ENCODE results near the gene PNKD. TPM values are rescaled to one million over a fixed set of nuclear protein-coding genes. Genes with fewer than 3 reads are reported as not detected.

Gene PNKD
- total and polyA plus RNA-seq, 2 of the 8 experiments (the other 6 are each of a cell fraction or from before 2014, with no cell fraction given) = 43.9 to 65.4 TPM

- Histone ChIP-seq H2BK20ac (ENCODE audit: low read length) (no peak overlapping the region), H3K27ac (ENCODE audit: low read depth, low read length) (no peak overlapping the region), H4K8ac (ENCODE audit: extremely low read depth, insufficient read depth, low read length) (no peak overlapping the region), H3K79me2 (ENCODE audit: control insufficient read depth in 1 of 2, insufficient read depth in 2 of 2, low read length in 2 of 2) (no peaks in the 10 kb centered on the region), H3K18ac (ENCODE audit: extremely low read depth, low read length) (no peak overlapping the region), H3K4me1 (replicated peaks in 1 of 4; ENCODE audit: control insufficient read depth in 3 of 4, insufficient read depth in 4 of 4, low read length in 3 of 4) (peaks cover 0 to 13% (median 6%) of the 10 kb centered on the region in 4 experiments; a peak in 6 of 7 replicates), H2BK120ac (replicated peaks; ENCODE audit: low read depth, low read length) (no peak overlapping the region), H3K4me3 (ENCODE audit: extremely low read depth in 1 of 4, insufficient read depth in 2 of 4, low read depth in 3 of 4, low read length in 4 of 4) (peak overlapping the region in 1 of 4 experiments; percentile 32; a peak in 1 of 8 replicates), H3K23me2 (ENCODE audit: low read depth, low read length) (no peaks in the 10 kb centered on the region), H2AK5ac (ENCODE audit: low read depth, low read length) (no peak overlapping the region), H3K79me1 (ENCODE audit: low read depth, low read length) (no peaks in the 10 kb centered on the region), H3K4ac (replicated peaks; ENCODE audit: insufficient read length, low read depth, low read length) (no peak overlapping the region), H4K91ac (replicated peaks; ENCODE audit: insufficient read length, low read length) (no peak overlapping the region), H4K20me1 (replicated peaks in 1 of 2; ENCODE audit: control insufficient read depth in 1 of 2, insufficient read depth in 2 of 2, low read length in 2 of 2) (no peaks in the 10 kb centered on the region), H3K4me2 (ENCODE audit: insufficient read depth in 1 of 2, low read depth in 2 of 2, low read length in 2 of 2) (0 out of 4 replicates have a peak overlapping the region, but pooled peaks have one; percentile 1 to 36), H3K27me3 (replicated peaks in 1 of 4; ENCODE audit: control insufficient read depth in 3 of 4, extremely low read depth in 1 of 4, insufficient read depth in 3 of 4, low read length in 3 of 4) (no peaks in the 10 kb centered on the region; a peak in 1 of 7 replicates), H3K9ac (replicated peaks in 1 of 4; ENCODE audit: extremely low read depth in 1 of 4, low read depth in 3 of 4, low read length in 3 of 4) (no peak overlapping the region), H4K5ac (ENCODE audit: insufficient read length, low read depth, low read length) (no peak overlapping the region), H3K56ac (replicated peaks; ENCODE audit: insufficient read length, low read depth, low read length) (no peak overlapping the region), H2BK15ac (ENCODE audit: low read length) (no peak overlapping the region), H2BK5ac (ENCODE audit: low read depth, low read length) (0 out of 2 replicates have a peak overlapping the region, but pooled peaks have one; percentile 68), H3K36me3 (ENCODE audit: control insufficient read depth in 2 of 4, insufficient read depth in 4 of 4, low read length in 3 of 4) (no peaks in the 10 kb centered on the region), H3K23ac (ENCODE audit: insufficient read length) (no peak overlapping the region), H3K14ac (ENCODE audit: insufficient read length) (no peak overlapping the region), H2BK12ac (ENCODE audit: low read depth, low read length) (no peak overlapping the region), H2AFZ (ENCODE audit: low read length) (peak overlapping the region; percentile 74; the same call in 1 of the 2 replicates), H3K9me3 (ENCODE audit: insufficient read depth in 2 of 2, low read depth in 1 of 2, low read length in 1 of 2) (no peaks in the 10 kb centered on the region)
- no peak for DNase-seq (ENCODE audit: low read depth in 1 of 2, low spot score in 2 of 2)
- WGBS, 2 experiments (ENCODE audit: extremely low coverage in 1 of 2, insufficient coverage in 1 of 2, insufficient read length in 1 of 2, insufficient replicate concordance in 2 of 2, low coverage in 1 of 2, low lambda C conversion rate in 2 of 2, missing lambda C conversion rate in 1 of 2) = 78% methylated on average over 17 of the region's 17 CpGs; no CpG with 5 or more reads in 1 of the 2 experiments
- TF ChIP-seq CEBPB (IDR thresholded peaks at IDR 0.05; ENCODE audit: low read depth, low read length) = no peak
- TF ChIP-seq, protein P1, sequence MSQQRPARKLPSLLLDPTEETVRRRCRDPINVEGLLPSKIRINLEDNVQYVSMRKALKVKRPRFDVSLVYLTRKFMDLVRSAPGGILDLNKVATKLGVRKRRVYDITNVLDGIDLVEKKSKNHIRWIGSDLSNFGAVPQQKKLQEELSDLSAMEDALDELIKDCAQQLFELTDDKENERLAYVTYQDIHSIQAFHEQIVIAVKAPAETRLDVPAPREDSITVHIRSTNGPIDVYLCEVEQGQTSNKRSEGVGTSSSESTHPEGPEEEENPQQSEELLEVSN (IDR thresholded peaks at IDR 0.05) = peak; percentile 51; the same call in 1 of the 2 replicates
- no peak for TF ChIP-seq CHD1 (IDR thresholded peaks at IDR 0.05; ENCODE audit: low read depth, low read length)
- TF ChIP-seq YY1 (IDR thresholded peaks at IDR 0.05; ENCODE audit: low read depth, low read length) = no peak
- TF ChIP-seq TAF1 (IDR thresholded peaks at IDR 0.05; ENCODE audit: low read depth, low read length) = no peak
- no peak for FAIRE-seq
- ChIA-PET POLR2A (ENCODE audit: partially characterized antibody) (interaction anchor here (0.6 to 3.3 kb wide), 9 partner anchors 10 to 363 kb away, joined by 3 to 15 read pairs (median 3); no protein-coding TSS in a partner anchor), CTCF (ENCODE audit: partially characterized antibody) (interaction anchor here (0.7 to 11.9 kb wide), 28 partner anchors 7 to 172 kb away, joined by 3 to 192 read pairs (median 12); partner anchors contain the start of genes AAMP and PNKD)
Observed at GRCh38 chr2:218357236-218358177, 87.2 kb downstream of the PNKD start.
